ES-I3 (cell line): ENCODE results near the gene TRIM38.

Source experiments
- H3K36me3 ChIP-seq: 2 replicates; pipeline ENCODE4 v1.6.1; 2013; ENCODE audit warnings: mild to moderate bottlenecking, low read length, control low read depth, moderate library complexity; ENCODE audit not compliant: insufficient read depth
- H3K4me1 ChIP-seq: 2 replicates; pipeline ENCODE4 v1.6.1; 2013; ENCODE audit warnings: mild to moderate bottlenecking, control low read depth, low read length; ENCODE audit not compliant: insufficient read depth
- H3K9ac ChIP-seq: 2 replicates; pipeline ENCODE4 v1.6.1; 2013; ENCODE audit warnings: low read depth, mild to moderate bottlenecking, low read length, moderate library complexity
- H3K9me3 ChIP-seq: 2 replicates; pipeline ENCODE4 v1.6.1; 2013; ENCODE audit warnings: mild to moderate bottlenecking, low read length, moderate library complexity; ENCODE audit not compliant: control insufficient read depth, insufficient read depth

The TRIM38 gene

DNA sequence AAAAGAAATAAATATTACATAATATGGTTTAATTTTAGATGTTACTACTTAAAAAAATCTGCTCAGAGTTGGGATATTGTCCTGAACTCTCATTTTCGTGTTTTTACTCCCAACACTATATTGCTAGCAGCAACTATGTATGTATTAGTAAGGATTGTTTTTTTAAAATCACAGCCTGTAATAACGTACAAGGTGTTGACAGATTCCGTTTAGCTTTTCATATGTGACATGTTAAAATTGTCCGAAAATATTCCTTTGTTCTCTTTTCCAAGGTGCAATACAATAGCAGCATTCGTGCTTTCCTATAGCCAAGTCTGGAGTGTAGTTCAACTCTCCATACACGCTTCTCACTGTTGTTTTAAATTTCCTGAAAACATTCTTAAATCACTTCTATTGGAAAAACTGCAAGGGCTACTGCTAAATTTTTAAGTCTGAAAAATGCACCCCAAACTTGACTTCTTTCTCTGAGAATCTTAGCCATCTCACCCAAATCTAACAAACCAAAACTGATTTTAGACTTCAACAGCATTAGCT, 65.7 kb downstream of the TRIM38 start:
- no peaks in the 10 kb centered on the region for H3K36me3 ChIP-seq
- H3K9me3 ChIP-seq, result no peaks in the 10 kb centered on the region
- H3K4me1 ChIP-seq, result peaks cover 24% of the 10 kb centered on the region; the same call in 1 of the 2 replicates
- H3K9ac ChIP-seq, result peak overlapping the region; percentile 60

DNA sequence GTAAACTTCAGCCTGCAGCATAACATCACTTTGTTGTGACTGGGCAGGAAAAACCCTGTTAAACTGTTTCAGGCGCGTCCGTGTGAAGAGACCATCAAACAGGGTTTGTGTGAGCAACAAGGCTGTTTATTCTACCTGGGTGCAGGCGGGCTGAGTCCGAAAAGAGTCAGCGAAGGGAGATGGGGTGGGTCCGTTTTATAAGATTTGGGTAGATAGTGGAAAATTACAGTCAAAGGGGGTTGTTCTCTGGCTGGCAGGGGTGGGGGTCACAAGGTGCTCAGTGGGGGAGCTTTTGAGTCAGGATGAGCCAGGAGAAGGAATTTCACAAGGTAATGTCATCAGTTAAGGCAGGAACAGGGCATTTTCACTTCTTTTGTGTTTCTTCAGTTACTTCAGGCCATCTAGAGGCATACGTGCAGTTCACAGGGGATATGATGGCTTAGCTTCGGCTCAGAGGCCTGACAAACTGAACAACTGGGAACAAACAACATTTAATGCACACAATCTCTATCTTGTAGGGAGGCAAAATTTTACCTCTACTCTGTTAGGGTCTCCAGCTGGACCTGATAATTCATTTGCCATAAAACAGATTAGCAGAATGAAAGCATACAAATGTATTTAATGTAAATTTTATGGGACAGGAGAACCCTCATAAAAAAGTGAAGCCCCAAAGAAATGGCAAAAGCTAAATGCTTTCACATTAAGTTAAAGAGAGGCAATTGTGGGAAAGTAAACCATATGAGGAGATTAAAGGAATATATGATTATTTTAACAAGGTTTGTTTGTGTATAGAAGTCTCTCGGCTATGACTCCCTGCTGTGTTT, 66.4 kb downstream of the TRIM38 start:
- no peaks in the 10 kb centered on the region for H3K9me3 ChIP-seq
- H3K4me1 ChIP-seq, result peaks cover 24% of the 10 kb centered on the region; the same call in 1 of the 2 replicates
- peak overlapping the region; percentile 60 for H3K9ac ChIP-seq
- H3K36me3 ChIP-seq, result no peaks in the 10 kb centered on the region

DNA sequence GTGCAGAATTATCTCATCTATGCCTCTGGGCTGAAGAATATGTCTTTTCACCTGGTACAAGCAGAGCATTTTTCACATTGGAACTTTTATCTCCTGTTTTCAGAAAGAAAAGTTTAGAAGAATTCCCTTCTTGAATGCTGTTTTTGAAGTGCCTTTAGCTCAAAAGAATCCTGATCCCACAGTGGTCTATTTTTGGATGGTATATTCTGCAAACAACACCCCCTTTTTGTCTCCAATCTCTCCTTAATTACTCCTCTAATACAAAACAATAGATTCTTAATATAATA, 66.9 kb downstream of the TRIM38 start:
- H3K4me1 ChIP-seq, result peaks cover 24% of the 10 kb centered on the region; the same call in 1 of the 2 replicates
- H3K9me3 ChIP-seq, result no peaks in the 10 kb centered on the region
- H3K9ac ChIP-seq, result peak overlapping the region; percentile 24; the same call in 1 of the 2 replicates

DNA sequence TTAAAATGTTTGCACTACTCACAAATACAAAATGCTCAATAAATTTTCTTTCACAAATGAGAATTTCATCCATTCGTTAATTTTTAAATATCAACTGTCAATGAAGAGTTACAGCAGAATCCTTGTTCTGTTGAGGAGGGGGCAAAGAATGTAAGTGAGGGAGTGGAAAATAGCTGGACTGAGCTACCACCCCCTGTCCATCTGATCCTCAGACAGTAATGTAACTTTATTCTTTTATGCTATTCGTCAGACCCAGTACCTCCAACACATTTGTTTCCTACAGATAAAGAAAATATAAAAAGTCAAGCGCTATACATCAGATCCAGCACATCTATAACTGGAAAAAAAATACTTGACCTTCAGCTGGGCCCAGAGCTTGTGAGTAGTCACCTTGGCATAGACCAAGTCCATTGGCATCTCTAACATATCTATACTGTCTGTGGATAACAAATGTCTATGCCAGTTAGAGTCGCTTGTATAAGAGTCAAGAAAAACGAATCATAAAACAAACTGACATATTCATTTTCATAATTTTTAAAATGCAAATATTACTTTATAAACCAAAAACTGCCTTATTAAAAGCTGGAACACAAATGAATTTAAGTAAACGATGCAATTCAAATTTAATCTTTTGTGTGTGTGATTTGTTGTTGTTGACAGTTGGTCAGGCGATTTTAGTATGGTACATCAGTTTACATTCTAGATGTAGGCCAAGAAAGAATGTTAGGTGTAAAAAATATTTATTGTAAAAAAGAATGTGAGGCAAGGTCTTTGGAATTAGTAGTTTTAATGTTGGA, 67.5 kb downstream of the TRIM38 start:
- peak overlapping the region; percentile 19; the same call in 1 of the 2 replicates for H3K9ac ChIP-seq
- H3K36me3 ChIP-seq, result no peaks in the 10 kb centered on the region
- H3K9me3 ChIP-seq, result no peaks in the 10 kb centered on the region
- peaks cover 28% of the 10 kb centered on the region for H3K4me1 ChIP-seq

More for the DNA sequence above, 66.9 kb downstream of the TRIM38 start:
- H3K36me3 ChIP-seq, result no peaks in the 10 kb centered on the region

DNA sequence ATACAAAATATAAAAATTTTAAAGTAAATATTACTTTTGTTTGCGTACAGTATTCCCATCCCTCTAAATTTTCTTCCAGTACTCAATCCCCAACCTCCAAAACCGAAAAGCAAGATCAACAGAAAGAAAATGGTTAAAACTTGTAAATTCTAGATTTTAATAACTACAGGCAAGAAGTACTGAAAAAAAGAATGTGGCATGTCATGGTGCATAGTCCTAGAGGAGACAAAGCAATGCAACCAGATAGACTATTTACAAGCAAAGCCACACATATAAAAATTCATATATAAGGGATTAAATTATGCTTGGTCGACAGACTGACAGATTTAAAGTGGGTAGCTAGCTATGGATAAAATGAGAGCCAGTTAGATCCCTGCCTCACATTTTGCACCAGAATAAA, 68.1 kb downstream of the TRIM38 start:
- no peaks in the 10 kb centered on the region for H3K9me3 ChIP-seq
- peaks cover 29% of the 10 kb centered on the region for H3K4me1 ChIP-seq
- H3K9ac ChIP-seq, result peak overlapping the region; percentile 20; the same call in 1 of the 2 replicates
- no peaks in the 10 kb centered on the region for H3K36me3 ChIP-seq

DNA sequence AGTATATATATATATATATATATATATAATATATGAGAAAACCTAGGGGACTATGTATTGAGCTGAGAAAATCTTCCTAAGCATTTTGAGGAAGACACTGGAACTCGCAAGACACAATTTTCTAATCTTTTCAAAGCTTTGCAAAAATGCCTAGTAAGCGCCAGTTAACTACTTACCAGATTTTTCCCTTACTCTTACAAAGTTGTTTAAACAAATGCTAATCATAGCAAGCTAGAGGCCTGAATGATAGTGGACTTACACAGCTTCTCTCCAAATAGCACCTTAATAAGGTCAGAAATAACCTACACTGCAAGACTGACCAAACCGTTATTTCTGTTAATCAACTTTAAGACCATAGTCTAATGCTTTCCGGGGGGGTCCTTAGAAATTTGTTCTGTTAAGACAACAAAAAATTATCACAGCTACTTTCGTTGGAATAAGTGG, 68.6 kb downstream of the TRIM38 start:
- Histone ChIP-seq H3K4me1 (peaks cover 27% of the 10 kb centered on the region), H3K9me3 (no peaks in the 10 kb centered on the region), H3K36me3 (no peaks in the 10 kb centered on the region), H3K9ac (peak overlapping the region; percentile 84)

DNA sequence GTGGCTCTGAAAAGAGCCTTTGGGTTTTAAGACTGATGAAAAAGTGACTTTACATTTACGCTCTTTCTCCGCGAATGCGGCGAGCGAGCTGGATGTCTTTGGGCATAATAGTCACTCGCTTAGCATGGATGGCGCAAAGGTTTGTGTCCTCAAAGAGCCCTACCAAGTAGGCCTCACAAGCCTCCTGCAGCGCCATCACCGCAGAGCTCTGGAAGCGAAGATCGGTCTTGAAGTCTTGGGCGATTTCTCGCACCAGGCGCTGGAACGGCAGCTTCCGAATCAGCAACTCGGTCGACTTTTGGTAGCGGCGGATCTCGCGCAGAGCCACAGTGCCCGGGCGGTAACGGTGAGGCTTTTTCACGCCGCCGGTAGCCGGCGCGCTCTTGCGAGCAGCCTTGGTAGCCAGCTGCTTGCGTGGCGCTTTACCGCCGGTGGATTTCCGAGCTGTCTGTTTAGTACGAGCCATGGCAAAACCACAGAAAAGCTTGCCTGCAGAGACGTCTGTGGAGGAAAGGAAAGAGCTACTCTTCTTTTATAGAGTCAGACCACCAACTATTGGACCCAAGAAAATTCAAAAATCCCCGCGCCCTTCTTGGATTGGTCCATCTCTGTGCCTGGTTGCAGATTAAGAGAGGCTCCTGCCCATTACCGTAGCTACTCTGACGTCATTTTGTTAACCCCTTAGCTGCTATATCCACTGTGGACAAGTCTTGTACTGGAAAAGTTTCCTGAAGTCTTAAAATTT, 69.2 kb downstream of the TRIM38 start:
- Histone ChIP-seq H3K4me1 (peaks cover 27% of the 10 kb centered on the region), H3K36me3 (no peaks in the 10 kb centered on the region), H3K9me3 (no peaks in the 10 kb centered on the region), H3K9ac (peak overlapping the region; percentile 84)

DNA sequence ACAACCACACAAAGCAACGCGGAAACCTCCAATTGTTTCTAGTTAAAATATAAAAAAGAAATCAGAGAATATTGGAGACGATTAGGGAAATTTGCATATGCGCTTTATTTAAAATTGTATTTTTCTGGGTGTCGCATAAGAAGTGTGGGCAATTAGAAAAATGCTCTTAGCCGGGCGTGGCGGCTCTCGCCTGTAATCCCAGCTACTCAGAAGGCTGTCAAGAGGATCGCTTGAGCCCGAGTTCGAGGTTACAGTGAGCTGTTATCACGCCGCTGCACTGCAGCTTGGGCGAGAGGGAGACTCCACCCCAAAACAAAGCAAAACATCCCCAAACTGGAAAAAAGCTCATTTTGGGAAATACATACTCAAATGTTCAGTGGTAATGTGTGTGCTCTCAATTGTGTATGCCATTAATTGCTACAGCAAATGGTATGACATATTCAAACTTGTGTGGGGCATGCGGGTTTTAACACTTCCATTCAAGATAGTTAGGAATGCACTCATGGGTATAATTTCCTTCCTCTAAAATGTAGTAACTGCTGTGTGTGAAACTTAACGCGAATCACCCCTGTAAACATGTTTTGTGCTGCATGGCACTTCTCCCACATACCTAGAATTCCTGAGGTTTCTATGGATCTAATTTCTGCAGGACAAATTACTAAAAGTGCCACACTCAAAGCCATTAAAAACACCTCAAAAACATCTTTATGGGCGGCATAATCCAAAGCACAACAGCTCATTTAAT, 69.9 kb downstream of the TRIM38 start:
- no peaks in the 10 kb centered on the region for H3K36me3 ChIP-seq
- H3K9me3 ChIP-seq, result no peaks in the 10 kb centered on the region
- H3K4me1 ChIP-seq, result peaks cover 27% of the 10 kb centered on the region
- H3K9ac ChIP-seq, result peak overlapping the region; percentile 84

DNA sequence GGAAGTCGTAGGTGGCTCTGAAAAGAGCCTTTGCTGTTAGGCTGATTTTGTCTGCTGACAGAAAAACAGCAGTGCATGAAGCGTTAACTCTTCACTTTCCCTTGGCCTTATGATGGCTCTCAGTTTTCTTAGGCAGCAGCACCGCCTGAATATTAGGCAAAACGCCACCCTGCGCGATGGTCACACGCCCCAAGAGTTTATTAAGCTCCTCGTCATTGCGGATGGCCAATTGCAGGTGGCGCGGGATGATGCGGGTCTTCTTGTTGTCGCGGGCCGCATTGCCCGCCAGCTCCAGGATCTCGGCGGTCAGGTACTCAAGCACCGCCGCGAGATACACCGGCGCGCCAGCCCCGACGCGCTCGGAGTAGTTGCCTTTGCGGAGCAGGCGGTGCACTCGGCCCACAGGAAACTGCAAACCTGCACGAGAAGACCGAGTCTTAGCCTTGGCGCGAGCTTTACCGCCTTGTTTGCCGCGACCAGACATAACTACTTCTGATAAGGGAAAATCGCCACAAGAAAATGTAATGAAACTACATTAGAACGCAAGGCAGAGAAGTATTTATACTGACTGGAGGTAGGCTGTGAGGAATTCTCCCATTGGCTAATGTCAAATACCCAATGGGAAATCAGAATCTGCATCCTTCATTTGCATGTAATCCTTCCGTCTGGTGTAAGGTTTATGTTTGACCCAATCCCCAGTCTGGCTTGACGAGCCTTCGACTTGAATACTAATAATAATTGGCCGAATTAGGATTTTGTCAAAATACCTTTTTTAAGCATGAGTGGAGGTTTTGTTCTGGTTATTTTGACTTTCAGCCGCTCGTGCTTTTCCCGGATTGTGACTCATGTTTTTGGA, 70.7 kb downstream of the TRIM38 start:
- Histone ChIP-seq H3K4me1 (peaks cover 19% of the 10 kb centered on the region), H3K36me3 (no peaks in the 10 kb centered on the region), H3K9me3 (no peaks in the 10 kb centered on the region), H3K9ac (peak overlapping the region; percentile 84)

DNA sequence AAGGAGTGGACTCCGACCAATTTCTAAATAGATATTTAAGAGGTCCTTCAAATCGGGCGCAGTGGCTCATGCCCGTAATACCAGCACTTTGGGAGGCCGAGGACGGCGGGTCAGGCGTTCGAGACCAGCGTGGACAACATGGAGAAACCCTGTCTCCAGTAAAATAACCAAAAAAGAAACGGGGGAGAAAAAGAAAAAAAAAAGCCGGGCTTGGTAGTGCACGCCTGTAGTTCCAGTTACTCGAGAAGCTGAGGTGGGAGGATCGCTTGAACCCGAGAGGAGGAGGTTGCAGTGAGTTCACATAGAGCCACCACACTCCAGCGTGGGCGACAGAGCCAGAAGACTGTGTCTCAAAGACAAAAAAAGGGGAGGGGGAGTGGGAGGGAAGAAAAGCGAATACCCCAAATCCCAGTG, 71.3 kb downstream of the TRIM38 start:
- Histone ChIP-seq H3K36me3 (no peaks in the 10 kb centered on the region), H3K9me3 (no peaks in the 10 kb centered on the region), H3K9ac (peak overlapping the region; percentile 84), H3K4me1 (peaks cover 18% of the 10 kb centered on the region)

DNA sequence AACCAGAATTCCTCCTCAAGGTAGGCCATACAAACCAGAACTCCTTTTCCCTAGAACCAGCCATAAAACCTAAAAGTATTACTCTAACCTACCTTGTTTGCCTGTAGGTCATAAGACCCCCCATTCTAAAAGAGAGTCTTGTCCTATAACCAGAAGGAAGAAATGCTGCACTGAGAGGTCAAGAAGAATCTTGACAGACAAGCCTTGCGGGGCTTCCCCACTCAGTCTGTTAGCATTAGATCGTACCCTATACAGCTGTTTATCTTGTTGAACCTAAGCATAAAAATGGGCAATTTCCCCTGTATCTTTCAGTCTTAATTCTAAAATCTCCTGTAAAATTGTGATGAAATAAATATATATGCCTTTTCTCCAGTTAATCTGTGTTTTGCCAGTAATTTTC, 72.3 kb downstream of the TRIM38 start:
- Histone ChIP-seq H3K9ac (no peak overlapping the region), H3K36me3 (no peaks in the 10 kb centered on the region), H3K4me1 (peaks cover 10% of the 10 kb centered on the region), H3K9me3 (no peaks in the 10 kb centered on the region)
